Fibroblast of the aortic adventitia (primary cell): ENCODE data around the gene ADAP2. TPM values are rescaled to one million over a fixed set of nuclear protein-coding genes. Genes with fewer than 3 reads are reported as not detected.
"Not testable (repeated sequence)": the region's sequence is repeated elsewhere in the genome, so short reads cannot be mapped to it uniquely, and the experiment has no call there.

Source experiments
- DNase-seq: peaks from one replicate; pipeline ENCODE4 v3.0.0-alpha.2; 2010; ENCODE audit warnings: low read depth
- H3K4me3 ChIP-seq: 2 replicates; pipeline ENCODE4 v1.5.1; 2011; ENCODE audit warnings: low read depth, mild to moderate bottlenecking, control low read depth, low read length, moderate library complexity
- CTCF ChIP-seq: IDR thresholded peaks from 2 replicates; pipeline ENCODE4 v1.5.1; 2011; ENCODE audit warnings: mild to moderate bottlenecking, low read length, control low read depth, inconsistent platforms; ENCODE audit not compliant: insufficient read depth
- total RNA-seq: library from RNA; depleted of rRNA; stranded (reverse); fragments of >200 nt; gene quantifications from 2 replicates; pipeline ENCODE4 v1.2.3, GENCODE V29; 2012; ENCODE audit warnings: low replicate concordance

Gene ADAP2
- total RNA-seq, 1 donor: 0.27 TPM

- TF ChIP-seq CTCF: no peak
- no peak for DNase-seq
- H3K4me3 ChIP-seq: no peak overlapping the region
Observed at GRCh38 chr17:30908717-30909420, 12.9 kb upstream of the ADAP2 start.

- DNase-seq, H3K4me3 ChIP-seq: not testable (repeated sequence)
Observed at GRCh38 chr17:30910151-30910550, 11.6 kb upstream of the ADAP2 start.

- no peak overlapping the region for H3K4me3 ChIP-seq
- TF ChIP-seq CTCF: no peak
- DNase-seq: no peak
Observed at GRCh38 chr17:30913955-30914354, 7.8 kb upstream of the ADAP2 start.

- H3K4me3 ChIP-seq: no peak overlapping the region
- no peak for DNase-seq
- TF ChIP-seq CTCF: no peak
Observed at GRCh38 chr17:30915833-30916611, 5.7 kb upstream of the ADAP2 start.

GRCh38 chr17:30917050-30917449 lies 4.7 kb upstream of the ADAP2 start:
- no peak for TF ChIP-seq CTCF
- no peak overlapping the region for H3K4me3 ChIP-seq
- DNase-seq: no peak

- TF ChIP-seq CTCF: no peak
- no peak for DNase-seq
- H3K4me3 ChIP-seq: no peak overlapping the region
Observed at GRCh38 chr17:30920282-30920681, 1.5 kb upstream of the ADAP2 start.

- no peak for DNase-seq
- TF ChIP-seq CTCF: no peak
- no peak overlapping the region for H3K4me3 ChIP-seq
Observed at GRCh38 chr17:30920683-30921543, 832 bp upstream of the ADAP2 start.
